Sciatic nerve (tissue), 2 donors: Measurements from ENCODE around the gene SESTD1. TPM values are rescaled to one million over a fixed set of nuclear protein-coding genes. Genes with fewer than 3 reads are reported as not detected.
"Not testable (repeated sequence)": the region's sequence is repeated elsewhere in the genome, so short reads cannot be mapped to it uniquely, and the experiment has no call there.

Experiments
- ATAC-seq: fragments of 200-7000 bp; cut with Tn5 transposase; one replicate; pipeline ENCODE4 v1.9.1; 2020; ENCODE audit warnings: mild to moderate bottlenecking, moderate library complexity
- DNase-seq: peaks from one replicate; pipeline ENCODE4 v3.0.0-alpha.2; 2020; ENCODE audit warnings: low spot score
- intact Hi-C: fragments of 100-400 bp; cut with DNase I; formaldehyde crosslinking; loops from one replicate; pipeline ENCODE4 v1.14.2; 2022
- total RNA-seq: library from RNA; stranded (reverse); fragmentation: NEBNext Ultra II Directional; extraction: Animal tissue kit (Norgen Biotek cat#: 25700); gene quantifications from one replicate; pipeline ENCODE4 v1.2.1, GENCODE V29; 2021
- donor health status: DM: no; HTN: no; CAD: no.
- donor health status: DM: no; HTN: no; CAD: no.

Gene SESTD1
- total RNA-seq, 1 donor from 2014 or later = 139 TPM

DNA sequence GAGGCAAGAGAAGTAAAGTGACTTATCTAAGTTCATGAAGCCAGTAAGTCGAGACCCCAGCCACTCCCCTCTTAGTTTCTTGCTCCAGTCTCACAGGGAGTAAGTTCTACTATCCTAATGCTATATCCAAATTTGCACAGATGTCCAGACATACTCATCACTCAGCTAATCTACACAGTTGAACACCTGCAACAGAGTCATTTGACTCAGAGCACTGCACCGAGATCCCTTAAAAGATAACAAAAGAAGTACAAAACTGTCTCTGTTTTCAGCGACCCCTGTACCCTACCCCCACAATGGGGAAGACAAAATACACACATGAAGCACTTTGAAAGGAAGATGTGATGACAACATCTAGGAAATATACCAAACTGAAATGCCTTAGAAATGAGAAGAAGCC, 192.1 kb downstream of the SESTD1 start:
- intact Hi-C loops = no loop called here
- ATAC-seq (no peak), DNase-seq (no peak)

GRCh38 chr2:179071810-179072355, 192.7 kb downstream of the SESTD1 start:
- no peak for DNase-seq
- intact Hi-C loops = no loop called here
- no peak for ATAC-seq

DNA sequence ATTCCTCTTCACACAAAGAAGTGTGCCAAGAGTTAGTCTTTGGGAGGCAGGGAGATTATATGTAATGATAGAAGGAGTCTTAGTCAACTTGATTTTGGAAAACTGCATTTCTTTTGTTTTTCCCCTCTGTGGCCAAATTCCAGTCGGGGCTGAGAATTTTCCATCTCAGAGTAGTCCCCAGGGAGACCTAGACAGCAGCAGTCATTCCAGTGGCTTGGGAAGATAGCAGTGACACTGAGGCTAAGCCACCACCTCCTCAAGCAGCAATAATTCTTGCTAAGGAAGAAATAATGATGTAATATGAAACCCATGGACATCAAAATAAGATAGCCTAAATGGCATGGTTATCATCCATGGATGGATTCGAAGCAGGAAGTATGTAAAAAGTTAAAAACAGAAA, 193.7 kb downstream of the SESTD1 start:
- DNase-seq (no peak), ATAC-seq (no peak)
- intact Hi-C loops = no loop called here

- no peak for DNase-seq
- ATAC-seq = no peak
- intact Hi-C loops = no loop called here
These were observed 194.9 kb downstream of the SESTD1 start for GRCh38 chr2:179069685-179070084.

- ATAC-seq = no peak
These were observed 195.5 kb downstream of the SESTD1 start for GRCh38 chr2:179068991-179069643.

GRCh38 chr2:179059026-179059700, 205.5 kb downstream of the SESTD1 start:
- DNase-seq = no peak
- intact Hi-C loops = no loop called here
- peak; percentile 28 for ATAC-seq

More at GRCh38 chr2:179068991-179069643, 195.5 kb downstream of the SESTD1 start:
- no peak for DNase-seq
- intact Hi-C loops = no loop called here

DNA sequence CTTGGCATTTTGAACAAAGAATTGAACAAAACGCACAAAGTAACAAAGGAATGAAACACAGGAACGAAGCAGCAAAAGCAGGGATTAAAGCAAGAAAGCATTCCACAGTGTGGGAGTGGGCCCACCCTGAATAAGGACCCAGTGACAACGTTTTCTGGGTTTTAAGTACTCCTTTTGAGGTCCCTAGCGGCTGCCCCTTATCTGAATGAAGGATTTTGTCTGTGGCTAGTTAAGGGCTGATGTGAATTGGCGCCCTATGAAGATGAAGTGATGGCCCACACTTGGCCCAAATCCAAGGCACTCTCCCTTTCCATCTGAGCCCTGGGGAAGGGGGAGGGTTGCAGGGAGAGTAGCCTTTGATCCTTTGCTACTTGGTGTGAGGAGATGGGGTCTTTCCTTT, 206.9 kb downstream of the SESTD1 start:
- ATAC-seq = no peak
- intact Hi-C loops = no loop called here
- no peak for DNase-seq

DNA sequence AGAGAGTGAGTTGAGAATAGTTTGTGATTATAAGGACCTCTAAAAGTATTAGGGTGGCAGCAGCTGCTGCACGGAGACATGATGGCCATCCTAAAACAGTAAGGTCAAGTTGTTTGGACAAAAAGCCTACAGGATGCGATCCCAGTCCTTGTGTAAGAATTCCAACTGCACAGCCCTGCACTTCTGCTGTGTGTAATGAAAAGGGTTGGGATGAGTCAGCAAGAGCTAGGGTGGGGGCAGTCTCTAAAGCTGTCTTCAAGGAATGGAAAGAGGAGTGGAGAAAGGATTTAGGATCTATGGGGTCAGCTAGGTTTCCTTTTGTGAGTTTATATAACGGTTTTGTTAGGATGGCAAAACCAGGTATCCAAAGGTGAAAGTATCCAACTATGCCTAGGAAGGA, 211.1 kb downstream of the SESTD1 start:
- intact Hi-C loops, ATAC-seq, DNase-seq: not testable (repeated sequence)

Other genes starting within 250 kb of the SESTD1 start
- gene CCDC141, start 214.7 kb downstream of the SESTD1 start, total RNA-seq = 12.3 TPM